ENCODE measurements around the gene TSHZ1.

Gene TSHZ1

DNA sequence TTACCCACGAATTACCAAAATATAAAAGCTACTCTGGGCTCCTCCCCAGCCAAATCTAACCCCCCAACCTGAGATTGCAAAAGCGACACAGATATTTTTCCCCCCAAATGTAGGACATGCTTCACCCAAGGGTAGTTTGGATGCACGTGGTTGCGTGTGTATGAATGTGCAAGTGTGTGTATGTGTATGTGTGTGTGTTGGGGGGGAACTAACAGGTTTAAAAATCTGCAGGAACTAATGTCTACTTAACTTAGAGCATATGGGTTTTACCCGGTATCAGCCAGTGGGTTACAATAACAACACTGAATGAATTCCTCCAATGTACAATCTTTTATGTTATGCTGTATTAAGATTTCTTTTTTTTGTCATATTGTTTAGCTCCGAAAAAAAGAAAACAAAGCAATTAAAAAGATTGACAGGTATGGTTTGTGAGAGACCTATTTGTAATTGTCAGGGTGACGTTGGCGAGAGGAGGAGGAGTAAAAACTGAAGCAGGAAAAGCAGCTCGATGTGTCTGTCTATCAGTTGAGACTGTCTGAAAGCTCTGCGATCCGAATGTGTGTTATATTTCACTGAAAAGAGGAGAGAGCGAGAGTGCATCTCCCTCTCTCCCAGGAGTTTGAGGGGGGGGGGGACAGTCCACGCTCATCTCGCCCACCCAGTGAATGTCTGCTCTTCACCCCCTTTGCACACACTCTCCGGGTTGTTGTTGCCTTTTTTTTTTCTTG is at the start of gene TSHZ1:
Gene TSHZ1 (plus strand): TSS at position 524 of the 728 bp plus-strand sequence. CDS start 1,080 bp downstream, outside the sequence.
- DNase-seq, result peak; percentile 66

DNA sequence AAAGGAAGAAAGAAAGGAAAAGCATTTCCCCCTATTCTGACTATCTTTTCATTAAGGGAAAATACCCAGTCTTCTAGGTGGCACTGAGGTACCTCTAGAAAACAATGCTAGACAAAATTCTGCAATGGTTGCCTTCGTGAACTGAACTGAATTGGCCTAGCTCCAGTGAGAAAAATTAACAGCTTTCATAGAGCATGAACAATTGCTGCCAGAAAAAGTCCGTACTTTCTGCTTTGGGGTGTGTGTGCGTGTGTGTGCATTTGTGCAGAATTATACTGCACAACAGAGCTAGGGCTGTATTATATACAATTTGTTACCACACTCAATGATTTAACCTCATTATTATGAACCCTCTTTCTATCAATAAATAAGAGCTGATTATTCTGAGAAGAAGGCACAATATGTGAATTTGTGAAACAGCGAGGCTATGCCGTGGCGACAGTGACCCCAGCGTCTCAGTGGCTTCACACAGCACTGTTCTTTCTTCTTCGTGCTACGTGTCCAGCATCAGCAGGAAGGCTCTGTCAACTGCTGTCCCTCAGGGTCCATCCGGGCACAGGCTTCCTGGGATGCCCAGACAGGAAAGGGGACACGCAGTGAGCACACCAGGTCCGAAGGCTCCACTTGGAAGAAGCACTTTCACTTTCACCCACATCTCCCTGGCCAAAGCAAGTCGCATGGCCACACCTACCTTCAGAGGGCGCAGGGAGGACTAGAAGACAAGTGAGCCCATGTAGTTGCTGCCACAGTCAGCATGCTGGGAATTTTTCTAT is 49.2 kb upstream of the TSHZ1 start:
- peak; percentile 39 for DNase-seq

DNA sequence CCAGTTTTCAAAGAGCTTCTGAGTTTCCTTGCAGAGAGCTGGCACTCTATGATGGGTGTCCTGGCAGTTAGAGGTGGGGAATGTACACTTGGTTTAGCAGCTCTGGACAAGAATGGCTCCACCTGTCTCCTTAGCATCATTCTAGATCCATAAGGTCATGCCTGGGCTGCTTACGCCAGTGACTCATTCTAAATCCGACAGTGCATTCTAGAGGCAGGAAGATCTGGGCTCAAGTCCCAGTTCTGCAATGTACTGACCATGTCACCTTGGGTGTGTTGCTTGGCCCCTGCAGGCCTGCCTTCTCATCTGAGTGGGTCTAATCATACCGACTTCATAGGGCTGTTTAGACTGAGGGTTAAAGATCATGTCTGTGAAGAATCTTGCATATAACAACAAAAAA is 48.1 kb upstream of the TSHZ1 start:
- no peak for DNase-seq

DNA sequence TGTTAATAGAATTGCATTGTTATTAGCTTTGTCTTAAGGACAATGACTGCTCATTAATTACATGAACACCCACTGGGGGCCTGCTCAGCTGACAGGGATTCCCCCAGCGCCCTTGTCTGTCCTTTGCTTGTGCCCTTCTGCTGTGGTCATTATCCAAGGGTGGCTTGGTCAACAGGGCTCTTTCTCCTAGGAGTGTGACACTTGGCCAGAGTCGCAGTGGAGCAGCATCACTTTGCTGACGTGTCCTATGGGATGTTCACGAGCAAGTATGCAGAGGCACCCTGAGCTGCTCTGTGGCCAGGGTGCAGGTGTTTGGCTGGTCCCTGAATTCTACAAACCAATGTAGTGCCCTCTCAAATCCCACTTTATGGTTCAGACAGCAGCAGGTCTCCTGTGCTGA is 47.6 kb upstream of the TSHZ1 start:
- no peak for DNase-seq

GRCh38 chr18:75163736-75164135 is 46.9 kb upstream of the TSHZ1 start:
- DNase-seq, result no peak

DNA sequence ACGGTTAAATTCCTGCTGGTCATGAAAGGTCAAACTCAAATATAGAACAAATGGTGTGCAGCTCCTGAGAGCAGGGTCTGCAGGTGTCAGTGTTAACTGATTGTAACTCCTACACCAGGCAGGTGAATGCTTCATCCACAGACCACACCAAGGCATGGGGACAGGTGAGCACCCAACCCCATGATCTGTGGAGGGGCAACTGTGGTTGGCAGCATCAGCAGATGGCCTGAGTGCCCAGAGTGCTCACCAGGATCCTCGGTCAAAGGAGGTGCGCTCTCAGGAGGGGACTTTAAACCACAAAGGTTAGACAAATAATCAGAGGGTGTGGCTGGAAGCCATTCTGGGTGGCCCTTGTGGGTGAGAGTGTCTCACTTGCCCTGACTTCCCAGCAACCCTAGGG is 46.1 kb upstream of the TSHZ1 start:
- DNase-seq, result no peak

DNA sequence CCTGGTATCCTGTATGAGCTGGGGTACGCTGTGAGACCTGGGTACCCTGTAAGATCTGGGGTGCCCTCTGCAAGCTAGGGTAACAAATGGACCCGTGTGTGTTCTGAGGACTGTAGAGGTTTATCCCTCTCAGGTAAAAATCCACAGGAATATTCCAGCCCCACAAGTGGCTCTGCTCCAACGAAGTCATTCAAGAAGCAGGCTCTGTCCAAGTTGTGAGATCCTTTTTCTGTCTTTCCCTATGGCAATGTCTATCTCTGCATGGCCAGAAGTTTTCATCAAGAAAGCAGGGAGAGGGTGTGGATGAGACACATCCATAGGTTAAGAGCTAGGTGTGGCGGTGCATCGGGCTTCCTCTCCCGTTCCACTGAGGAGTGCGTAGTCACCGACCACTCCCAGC is 44.7 kb upstream of the TSHZ1 start:
- DNase-seq, result no peak

DNA sequence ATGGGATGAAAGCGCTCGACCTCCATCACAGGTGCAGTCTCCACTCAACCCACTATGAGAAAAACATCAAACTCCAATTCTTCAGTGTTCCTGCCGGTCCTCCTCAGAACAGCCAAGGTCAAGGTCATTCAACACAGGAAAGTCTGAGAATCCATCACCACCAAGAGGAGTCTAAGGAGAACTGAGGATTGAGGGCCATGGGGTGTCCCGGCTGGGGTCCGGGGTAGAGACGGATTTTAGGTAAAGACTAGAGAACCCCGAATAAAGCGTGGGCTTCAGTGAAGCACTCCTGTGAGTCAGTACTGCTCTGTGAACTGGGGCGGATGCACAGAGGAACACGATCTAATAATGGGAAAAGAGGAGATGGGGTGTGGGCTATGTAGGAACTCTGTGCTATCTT is 43.5 kb upstream of the TSHZ1 start:
- DNase-seq, result no peak

- DNase-seq, result no peak
These were observed 42.6 kb upstream of the TSHZ1 start for GRCh38 chr18:75167759-75168618.

DNA sequence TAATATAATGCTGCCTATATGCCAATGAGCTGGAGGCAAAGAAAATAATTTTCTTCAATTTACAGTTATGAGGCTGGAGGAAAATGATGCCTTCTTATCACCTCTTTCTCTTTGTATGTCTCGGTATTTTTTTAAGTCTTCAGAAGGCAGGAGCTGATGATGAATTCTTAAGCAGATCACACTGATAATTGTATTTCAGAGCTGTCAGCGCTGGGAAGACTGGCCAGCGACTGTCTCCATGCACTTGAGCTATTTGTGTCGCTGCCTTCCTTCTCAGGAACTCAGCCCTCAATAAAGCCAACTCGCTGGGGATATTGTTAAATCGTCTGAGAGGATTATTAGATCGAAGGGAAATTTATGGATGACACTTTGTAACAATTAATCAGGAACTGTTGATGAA is 42.0 kb upstream of the TSHZ1 start:
- no peak for DNase-seq

DNA sequence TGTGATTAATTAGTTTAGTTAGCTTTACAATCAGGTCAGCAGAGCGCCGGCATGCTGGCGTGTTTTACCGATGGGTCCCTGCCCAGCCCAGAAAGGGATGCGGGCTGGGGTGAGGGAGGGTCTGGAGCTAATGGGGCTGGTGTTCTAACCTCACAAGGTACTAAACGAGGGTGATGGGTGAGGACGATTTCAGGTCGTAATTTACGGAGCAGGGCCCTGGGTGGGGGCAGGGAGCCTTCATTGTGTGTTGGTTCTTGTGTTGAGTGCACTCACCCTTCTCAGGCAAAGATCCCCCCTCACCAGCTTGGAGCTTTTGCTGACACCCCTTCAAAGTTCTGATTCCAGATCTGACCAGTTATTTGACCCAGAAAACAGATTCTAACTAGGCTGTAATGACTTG is 41.2 kb upstream of the TSHZ1 start:
- no peak for DNase-seq

GRCh38 chr18:75170022-75170789 is 40.4 kb upstream of the TSHZ1 start:
- DNase-seq, result no peak

- DNase-seq, result no peak
These were observed 39.7 kb upstream of the TSHZ1 start for GRCh38 chr18:75170916-75171315.

DNA sequence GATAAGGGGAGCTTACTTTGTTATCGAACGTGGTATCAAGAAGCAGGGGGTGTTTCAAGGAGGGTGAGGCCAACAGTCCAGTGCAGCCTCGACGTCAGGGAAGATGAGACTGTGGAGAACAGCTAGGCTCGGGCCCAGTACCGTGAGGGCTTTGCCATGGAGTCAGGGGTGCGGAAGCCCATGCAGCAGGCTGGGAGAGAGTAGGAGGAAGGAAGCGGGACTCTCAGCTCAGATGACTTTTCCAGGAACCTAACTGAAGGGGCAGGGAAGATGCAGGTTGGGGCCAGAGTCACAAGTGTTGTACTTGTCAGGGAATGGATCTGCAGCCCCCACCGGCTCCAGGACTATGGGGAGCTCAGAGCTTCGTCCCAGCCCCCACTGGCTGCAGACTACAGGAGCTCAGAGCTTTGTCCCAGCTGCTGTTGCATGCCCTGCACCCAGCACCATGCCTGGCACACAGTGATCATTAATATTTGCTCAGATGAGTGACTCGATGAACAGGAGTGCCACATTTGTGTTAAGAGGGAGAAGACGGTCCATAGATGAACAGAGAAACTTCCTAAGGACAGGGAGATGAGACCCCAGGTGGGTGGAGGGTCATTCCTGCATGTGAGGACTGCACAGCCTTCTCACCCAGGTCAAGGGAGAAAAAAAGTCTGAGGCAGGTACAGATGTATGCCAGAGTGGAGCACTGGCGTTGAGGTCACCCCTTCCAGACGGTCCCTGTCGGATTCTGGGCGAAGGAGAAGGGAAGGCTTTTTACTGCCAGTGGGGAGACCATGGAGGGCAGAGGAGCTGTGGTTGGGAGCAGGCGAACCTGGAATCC is 38.1 kb upstream of the TSHZ1 start:
- DNase-seq, result no peak

- DNase-seq, result peak; percentile 26
These were observed 37.5 kb upstream of the TSHZ1 start for GRCh38 chr18:75173125-75173432.

GRCh38 chr18:75173738-75174137 is 36.9 kb upstream of the TSHZ1 start:
- DNase-seq, result no peak

DNA sequence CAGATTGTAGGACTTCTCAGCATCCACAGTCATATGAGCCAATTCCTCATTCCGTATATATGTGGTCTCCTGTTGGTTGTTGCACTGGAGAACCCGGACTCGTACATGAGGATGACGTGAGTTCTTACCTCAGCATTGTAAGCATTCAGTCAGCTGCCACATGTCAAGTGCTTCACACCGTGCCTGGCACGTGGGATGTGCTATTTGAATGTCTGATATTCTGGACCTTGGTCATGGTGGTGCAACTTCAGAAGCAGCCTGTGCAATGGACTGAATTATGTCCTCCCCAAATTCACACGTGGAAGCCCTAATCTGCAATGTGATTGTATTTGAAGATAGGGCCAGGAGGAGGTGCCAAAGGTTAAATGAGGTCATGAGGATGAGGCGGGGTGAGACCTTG is 33.7 kb upstream of the TSHZ1 start:
- no peak for DNase-seq

GRCh38 chr18:75178376-75178775 is 32.2 kb upstream of the TSHZ1 start:
- no peak for DNase-seq

GRCh38 chr18:75179819-75180600 is 30.6 kb upstream of the TSHZ1 start:
- no peak for DNase-seq

DNA sequence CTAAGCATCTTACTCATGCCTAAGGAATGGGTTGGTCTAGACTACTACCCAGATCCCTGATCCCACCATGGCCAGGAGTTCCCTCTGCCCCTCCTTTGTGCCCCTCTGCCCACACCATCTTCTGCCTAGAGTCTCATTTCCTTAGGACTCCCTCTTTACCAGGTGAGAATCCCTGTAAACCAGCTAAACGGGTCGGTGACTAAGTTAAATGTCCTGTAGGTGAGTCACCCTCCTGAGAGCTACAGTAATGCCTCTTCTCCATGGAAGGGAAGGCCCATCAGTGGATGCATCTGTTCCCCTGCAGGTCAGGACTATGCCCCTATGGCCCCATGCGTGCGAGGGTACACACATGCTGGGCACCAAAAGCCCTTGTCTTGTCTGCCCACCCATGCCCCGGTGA is 27.1 kb upstream of the TSHZ1 start:
- DNase-seq, result no peak

- DNase-seq, result no peak
These were observed 26.6 kb upstream of the TSHZ1 start for GRCh38 chr18:75183973-75184493.

All from CD4-positive, alpha-beta T cell treated with Interleukin-15 for 1 hour (primary cell).